SK-N-SH treated with all-trans-retinoic acid at 6 μM for 48 hours (cell line): ENCODE results near the gene B4GAT1.

Experiments
- ATAC-seq: fragments of 200-7000 bp; cut with Tn5 transposase; 3 replicates; pipeline ENCODE4 v1.9.1; 2020; ENCODE audit warnings: mild to moderate bottlenecking, moderate library complexity
- ARNTL ChIP-seq: fragments of 450-650 bp; formaldehyde crosslinking; IDR thresholded peaks from 2 replicates; pipeline ENCODE4 v1.5.0; 2020; ENCODE audit warnings: low read depth, mild to moderate bottlenecking, moderate library complexity, borderline replicate concordance
- CREB5 ChIP-seq: fragments of 250-450 bp; sonication (Bioruptor Pico); IDR thresholded peaks from 2 replicates; pipeline ENCODE4 v1.5.1; 2020; ENCODE audit warnings: low read depth, mild to moderate bottlenecking, moderate library complexity
- CSDC2 ChIP-seq: fragments of 250-450 bp; sonication (Bioruptor Pico); IDR thresholded peaks from 2 replicates; pipeline ENCODE4 v1.5.0; 2020; ENCODE audit warnings: mild to moderate bottlenecking, moderate library complexity
- CSRNP3 ChIP-seq: fragments of 250-450 bp; sonication (Bioruptor Pico); IDR thresholded peaks from 2 replicates; pipeline ENCODE4 v1.5.1; 2021; ENCODE audit warnings: mild to moderate bottlenecking, moderate library complexity
- ESRRG ChIP-seq: fragments of 250-450 bp; sonication (Bioruptor Pico); IDR thresholded peaks from 2 replicates; pipeline ENCODE4 v1.6.1; 2021; ENCODE audit warnings: mild to moderate bottlenecking
- GLIS3 ChIP-seq: fragments of 250-450 bp; sonication (Bioruptor Pico); IDR thresholded peaks from 2 replicates; pipeline ENCODE4 v1.5.0; 2020; ENCODE audit warnings: mild to moderate bottlenecking, moderate library complexity
- ISL1 ChIP-seq: fragments of 250-450 bp; sonication (Bioruptor Pico); IDR thresholded peaks from 2 replicates; pipeline ENCODE4 v2.1.2; 2022; ENCODE audit warnings: mild to moderate bottlenecking, moderate library complexity
- OSR1 ChIP-seq: fragments of 250-450 bp; sonication (Bioruptor Pico); IDR thresholded peaks from 2 replicates; pipeline ENCODE4 v1.8.0; 2022; ENCODE audit warnings: moderate library complexity, mild to moderate bottlenecking, inconsistent platforms
- POU6F1 ChIP-seq: fragments of 250-450 bp; sonication (Bioruptor Pico); IDR thresholded peaks from 2 replicates; pipeline ENCODE4 v1.8.0; 2021; ENCODE audit warnings: low read depth, mild to moderate bottlenecking, moderate library complexity, borderline replicate concordance
- PPARA ChIP-seq: fragments of 250-450 bp; sonication (Bioruptor Pico); IDR thresholded peaks from 2 replicates; pipeline ENCODE4 v1.5.0; 2020; ENCODE audit warnings: mild to moderate bottlenecking, borderline replicate concordance
- RARB ChIP-seq: fragments of 250-450 bp; sonication (Bioruptor Pico); IDR thresholded peaks from 2 replicates; pipeline ENCODE4 v1.8.0; 2021; ENCODE audit warnings: mild to moderate bottlenecking, moderate library complexity
- SNAI2 ChIP-seq: fragments of 250-450 bp; sonication (Bioruptor Pico); IDR thresholded peaks from 2 replicates; pipeline ENCODE4 v1.5.0; 2020; ENCODE audit warnings: mild to moderate bottlenecking, moderate library complexity
- TSHZ2 ChIP-seq: fragments of 250-450 bp; sonication (Bioruptor Pico); IDR thresholded peaks from 2 replicates; pipeline ENCODE4 v1.5.0; 2020; ENCODE audit warnings: mild to moderate bottlenecking, moderate library complexity
- ZFP3 ChIP-seq: fragments of 250-450 bp; sonication (Bioruptor Pico); IDR thresholded peaks from 2 replicates; pipeline ENCODE4 v1.5.0; 2020; ENCODE audit warnings: mild to moderate bottlenecking, moderate library complexity
- ZFP30 ChIP-seq: fragments of 450-650 bp; formaldehyde crosslinking; IDR thresholded peaks from 2 replicates; pipeline ENCODE4 v1.5.0; 2022; ENCODE audit warnings: mild to moderate bottlenecking, moderate library complexity
- ZNF565 ChIP-seq: fragments of 450-650 bp; formaldehyde crosslinking; conservative IDR thresholded peaks from 2 replicates; pipeline ENCODE4 v1.5.0; 2020; ENCODE audit warnings: low read depth, mild to moderate bottlenecking, moderate library complexity
- ZNF70 ChIP-seq: fragments of 450-650 bp; formaldehyde crosslinking; IDR thresholded peaks from 2 replicates; pipeline ENCODE4 v1.5.0; 2020; ENCODE audit warnings: mild to moderate bottlenecking, moderate library complexity
- ZNF8 ChIP-seq: fragments of 450-650 bp; formaldehyde crosslinking; IDR thresholded peaks from 2 replicates; pipeline ENCODE4 v1.5.0; 2020; ENCODE audit warnings: mild to moderate bottlenecking, moderate library complexity
- TF ChIP-seq, protein P1 (sequence below): fragments of 250-450 bp; sonication (Bioruptor Pico); IDR thresholded peaks from 2 replicates; pipeline ENCODE4 v1.8.0; 2020; ENCODE audit warnings: mild to moderate bottlenecking, moderate library complexity, borderline replicate concordance

The B4GAT1 gene

DNA sequence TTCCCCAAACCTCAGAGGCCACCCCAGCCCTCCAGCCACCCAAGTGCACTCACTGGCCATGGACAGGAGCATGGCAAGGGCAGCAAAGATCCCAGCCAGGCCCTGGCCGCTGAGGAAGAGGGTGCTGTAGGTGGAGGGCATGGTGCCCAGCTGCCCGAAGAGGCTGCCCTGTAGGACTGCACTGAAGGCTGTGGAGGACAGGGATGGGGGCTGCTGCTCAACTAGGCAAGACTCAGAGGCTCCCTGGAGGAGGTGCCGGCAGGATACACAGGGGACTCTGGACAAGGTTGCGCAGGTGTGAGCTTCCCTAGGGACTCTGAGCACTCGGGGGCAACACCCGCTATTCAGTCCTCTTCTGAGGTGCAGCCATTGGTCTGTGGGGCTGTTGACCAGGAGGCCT is 21.1 kb upstream of the B4GAT1 start (continued):
- TF ChIP-seq, protein P1, sequence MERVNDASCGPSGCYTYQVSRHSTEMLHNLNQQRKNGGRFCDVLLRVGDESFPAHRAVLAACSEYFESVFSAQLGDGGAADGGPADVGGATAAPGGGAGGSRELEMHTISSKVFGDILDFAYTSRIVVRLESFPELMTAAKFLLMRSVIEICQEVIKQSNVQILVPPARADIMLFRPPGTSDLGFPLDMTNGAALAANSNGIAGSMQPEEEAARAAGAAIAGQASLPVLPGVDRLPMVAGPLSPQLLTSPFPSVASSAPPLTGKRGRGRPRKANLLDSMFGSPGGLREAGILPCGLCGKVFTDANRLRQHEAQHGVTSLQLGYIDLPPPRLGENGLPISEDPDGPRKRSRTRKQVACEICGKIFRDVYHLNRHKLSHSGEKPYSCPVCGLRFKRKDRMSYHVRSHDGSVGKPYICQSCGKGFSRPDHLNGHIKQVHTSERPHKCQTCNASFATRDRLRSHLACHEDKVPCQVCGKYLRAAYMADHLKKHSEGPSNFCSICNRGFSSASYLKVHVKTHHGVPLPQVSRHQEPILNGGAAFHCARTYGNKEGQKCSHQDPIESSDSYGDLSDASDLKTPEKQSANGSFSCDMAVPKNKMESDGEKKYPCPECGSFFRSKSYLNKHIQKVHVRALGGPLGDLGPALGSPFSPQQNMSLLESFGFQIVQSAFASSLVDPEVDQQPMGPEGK (CRISPR knock-in tag): no peak
- no peak for TF ChIP-seq ZNF8 (CRISPR knock-in tag)
- TF ChIP-seq SNAI2 (CRISPR knock-in tag): no peak
- TF ChIP-seq ISL1 (CRISPR knock-in tag): no peak

DNA sequence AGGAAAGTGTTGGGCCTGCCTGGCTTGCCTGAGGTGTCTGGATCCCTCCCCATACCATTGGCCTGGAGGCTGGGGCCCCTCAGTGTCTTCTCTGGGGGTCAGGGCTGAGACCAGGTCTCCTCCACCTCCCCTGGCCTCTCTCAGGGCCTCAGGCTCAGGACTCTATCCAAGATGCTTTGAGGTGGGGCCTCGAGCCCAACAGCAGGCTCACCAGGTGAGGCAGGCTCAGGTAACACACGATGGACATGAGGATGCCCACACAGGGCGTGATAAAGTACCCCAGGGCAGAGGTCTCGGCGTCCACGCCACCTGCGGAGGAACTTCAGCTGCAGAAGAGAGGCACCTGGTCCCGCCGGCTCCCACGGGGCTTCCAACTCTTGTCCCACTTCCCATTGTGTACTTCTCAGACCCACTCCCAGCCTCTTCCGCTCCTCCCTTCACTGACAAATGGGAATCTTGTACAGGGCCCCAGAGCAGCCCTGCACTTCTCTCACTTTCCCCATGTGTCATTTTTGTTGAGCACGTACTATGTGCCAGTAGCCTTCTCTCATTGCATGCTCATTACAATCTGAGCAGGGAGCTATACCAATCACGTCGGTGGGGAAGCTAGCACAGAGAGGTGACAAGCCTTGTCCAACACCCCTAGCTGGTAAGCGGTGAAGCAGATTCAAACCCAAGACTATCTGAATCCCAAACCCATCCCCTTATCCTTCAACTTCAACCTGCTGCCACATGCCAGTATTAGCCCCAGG is 20.3 kb upstream of the B4GAT1 start:
- ATAC-seq: no peak

DNA sequence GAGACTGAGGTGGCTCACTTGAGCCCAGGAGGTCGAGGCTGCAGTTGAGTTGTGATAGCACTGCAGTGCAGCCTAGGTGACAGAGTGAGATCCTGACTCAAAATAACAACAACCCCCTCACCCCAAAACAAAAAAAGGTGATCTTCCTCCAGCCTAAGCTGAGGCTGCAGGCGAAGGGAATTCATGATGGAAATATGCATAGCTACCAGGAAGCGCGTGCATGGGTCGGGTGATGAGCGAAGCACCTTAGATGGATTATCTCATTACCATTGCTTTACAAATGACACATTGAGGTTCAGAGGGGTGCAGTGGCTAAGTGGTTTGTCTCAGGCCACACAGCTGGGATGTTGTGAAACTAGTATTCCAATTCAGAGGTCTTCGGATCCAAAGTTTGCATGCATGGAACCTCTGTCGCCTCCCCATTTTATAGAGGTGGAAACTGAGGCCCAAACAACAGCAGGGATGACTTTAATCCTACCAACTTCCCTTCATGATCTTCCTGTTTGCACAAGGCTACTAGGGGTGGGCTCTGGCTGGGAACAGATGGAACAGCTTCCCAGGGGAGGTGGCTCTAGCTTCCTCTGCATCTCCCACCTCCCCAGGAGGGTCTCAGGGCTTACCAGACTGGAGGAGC is 19.5 kb upstream of the B4GAT1 start:
- no peak for ATAC-seq
- no peak for TF ChIP-seq PPARA (CRISPR knock-in tag)
- TF ChIP-seq CSDC2 (CRISPR knock-in tag): no peak
- no peak for TF ChIP-seq ISL1 (CRISPR knock-in tag)
- TF ChIP-seq ARNTL (CRISPR knock-in tag): no peak
- no peak for TF ChIP-seq ESRRG
- TF ChIP-seq ZNF565: no peak
- TF ChIP-seq ZFP30: no peak
- TF ChIP-seq POU6F1: no peak
- no peak for TF ChIP-seq CREB5 (CRISPR knock-in tag)
- no peak for TF ChIP-seq ZNF70
- TF ChIP-seq ZFP3 (CRISPR knock-in tag): no peak
- no peak for TF ChIP-seq CSRNP3
- TF ChIP-seq ZNF8 (CRISPR knock-in tag): no peak
- no peak for TF ChIP-seq GLIS3 (CRISPR knock-in tag)
- TF ChIP-seq OSR1: no peak
- TF ChIP-seq, all 23 proteins: peak for 0

More for the DNA sequence above, 20.3 kb upstream of the B4GAT1 start:
- TF ChIP-seq ZNF565 (no peak), RARB (no peak), TSHZ2 (no peak), OSR1 (no peak), ZFP3 (CRISPR knock-in tag) (no peak), GLIS3 (CRISPR knock-in tag) (no peak)
